Liver (tissue), 2 donors: ENCODE results near the gene CD300LG.

ENCODE experiments used
- SP1 ChIP-seq: IDR thresholded peaks from 2 replicates; pipeline ENCODE4 v1.6.1; 2018; ENCODE audit warnings: antibody characterized with exemption, mild to moderate bottlenecking
- YY1 ChIP-seq: IDR thresholded peaks from 2 replicates; pipeline ENCODE4 v1.6.1; 2016; ENCODE audit warnings: antibody characterized with exemption, mild to moderate bottlenecking
- TF ChIP-seq, protein P1 (sequence below): IDR thresholded peaks from 2 replicates; pipeline ENCODE4 v1.6.1; 2016; ENCODE audit warnings: antibody characterized with exemption, mild to moderate bottlenecking
- donor health status: healthy.

- TF ChIP-seq SP1 (no peak), YY1 (no peak)
- TF ChIP-seq, protein P1, sequence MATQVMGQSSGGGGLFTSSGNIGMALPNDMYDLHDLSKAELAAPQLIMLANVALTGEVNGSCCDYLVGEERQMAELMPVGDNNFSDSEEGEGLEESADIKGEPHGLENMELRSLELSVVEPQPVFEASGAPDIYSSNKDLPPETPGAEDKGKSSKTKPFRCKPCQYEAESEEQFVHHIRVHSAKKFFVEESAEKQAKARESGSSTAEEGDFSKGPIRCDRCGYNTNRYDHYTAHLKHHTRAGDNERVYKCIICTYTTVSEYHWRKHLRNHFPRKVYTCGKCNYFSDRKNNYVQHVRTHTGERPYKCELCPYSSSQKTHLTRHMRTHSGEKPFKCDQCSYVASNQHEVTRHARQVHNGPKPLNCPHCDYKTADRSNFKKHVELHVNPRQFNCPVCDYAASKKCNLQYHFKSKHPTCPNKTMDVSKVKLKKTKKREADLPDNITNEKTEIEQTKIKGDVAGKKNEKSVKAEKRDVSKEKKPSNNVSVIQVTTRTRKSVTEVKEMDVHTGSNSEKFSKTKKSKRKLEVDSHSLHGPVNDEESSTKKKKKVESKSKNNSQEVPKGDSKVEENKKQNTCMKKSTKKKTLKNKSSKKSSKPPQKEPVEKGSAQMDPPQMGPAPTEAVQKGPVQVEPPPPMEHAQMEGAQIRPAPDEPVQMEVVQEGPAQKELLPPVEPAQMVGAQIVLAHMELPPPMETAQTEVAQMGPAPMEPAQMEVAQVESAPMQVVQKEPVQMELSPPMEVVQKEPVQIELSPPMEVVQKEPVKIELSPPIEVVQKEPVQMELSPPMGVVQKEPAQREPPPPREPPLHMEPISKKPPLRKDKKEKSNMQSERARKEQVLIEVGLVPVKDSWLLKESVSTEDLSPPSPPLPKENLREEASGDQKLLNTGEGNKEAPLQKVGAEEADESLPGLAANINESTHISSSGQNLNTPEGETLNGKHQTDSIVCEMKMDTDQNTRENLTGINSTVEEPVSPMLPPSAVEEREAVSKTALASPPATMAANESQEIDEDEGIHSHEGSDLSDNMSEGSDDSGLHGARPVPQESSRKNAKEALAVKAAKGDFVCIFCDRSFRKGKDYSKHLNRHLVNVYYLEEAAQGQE = no peak
Observed at GRCh38 chr17:43852571-43852970, 5.6 kb downstream of the CD300LG start.
